HepG2 (cell line): ENCODE measurements around the gene IFT52. TPM values are rescaled to one million over a fixed set of nuclear protein-coding genes. Genes with fewer than 3 reads are reported as not detected.
A peak's percentile ranks its signal among the peaks of the same experiment; 100 is the strongest.

Experiments used
- ARID3A ChIP-seq: IDR thresholded peaks from 2 replicates; pipeline ENCODE4 v1.6.1; 2012; ENCODE audit warnings: low read depth, low read length, improper control_type of control experiment
- HNF1A ChIP-seq, 2 experiments: sonication (generic) in 1 of 2; formaldehyde crosslinking in 1 of 2; IDR thresholded peaks; 2 replicates each; pipeline versions ENCODE4 v1.4.0 to v1.6.1; 2016 to 2020; ENCODE audit warnings: borderline replicate concordance in 1 of 2, low read depth in 1 of 2, mild to moderate bottlenecking in 1 of 2, missing genetic modification reagents in 1 of 2
- KDM3A ChIP-seq: IDR thresholded peaks from 2 replicates; pipeline ENCODE4 v1.6.1; 2018; ENCODE audit warnings: low read depth, missing compliant biosample characterization
- MAF1 ChIP-seq: sonication (generic); formaldehyde crosslinking; IDR thresholded peaks from 2 replicates; pipeline ENCODE4 v1.5.0; 2020; ENCODE audit warnings: missing genetic modification reagents, borderline replicate concordance
- NCOA1 ChIP-seq: sonication (generic); formaldehyde crosslinking; IDR thresholded peaks from 2 replicates; pipeline ENCODE4 v1.9.0; 2021; ENCODE audit warnings: missing genetic modification reagents
- NFAT5 ChIP-seq: sonication (generic); formaldehyde crosslinking; IDR thresholded peaks from 2 replicates; pipeline ENCODE4 v1.4.0; 2020; ENCODE audit warnings: missing genetic modification reagents
- SMC3 ChIP-seq: IDR thresholded peaks from 2 replicates; pipeline ENCODE4 v1.6.1; 2011; ENCODE audit warnings: low read length, improper control_type of control experiment
- ZMYM3 ChIP-seq: sonication (generic); formaldehyde crosslinking; IDR thresholded peaks from 2 replicates; pipeline ENCODE4 v1.5.1; 2020; ENCODE audit warnings: mild to moderate bottlenecking, missing genetic modification reagents
- ZNF276 ChIP-seq: sonication (generic); formaldehyde crosslinking; IDR thresholded peaks from 2 replicates; pipeline ENCODE4 v1.4.0; 2020; ENCODE audit warnings: mild to moderate bottlenecking, low read depth, missing genetic modification reagents
- ZNF496 ChIP-seq: sonication (generic); formaldehyde crosslinking; IDR thresholded peaks from 2 replicates; pipeline ENCODE4 v1.8.1; 2023; ENCODE audit warnings: mild to moderate bottlenecking, moderate library complexity, missing genetic modification reagents; ENCODE audit not compliant: insufficient replicate concordance
- ZNF562 ChIP-seq: sonication (generic); formaldehyde crosslinking; IDR thresholded peaks from 2 replicates; pipeline ENCODE4 v1.8.0; 2022; ENCODE audit warnings: missing genetic modification reagents, borderline replicate concordance
- ZNF709 ChIP-seq: sonication (generic); formaldehyde crosslinking; IDR thresholded peaks from 2 replicates; pipeline ENCODE4 v1.5.0; 2020; ENCODE audit warnings: mild to moderate bottlenecking, missing genetic modification reagents
- ZNF737 ChIP-seq: sonication (generic); formaldehyde crosslinking; IDR thresholded peaks from 2 replicates; pipeline ENCODE4 v1.5.0; 2020; ENCODE audit warnings: missing genetic modification reagents, mild to moderate bottlenecking, borderline replicate concordance
- ZSCAN9 ChIP-seq: IDR thresholded peaks from 2 replicates; pipeline ENCODE4 v1.6.1; 2016; ENCODE audit warnings: borderline replicate concordance
- polyA plus RNA-seq, 8 experiments: library from polyadenylated mRNA; depleted of rRNA in 3 of 8; stranded (reverse) in 7 of 8; unstranded in 1 of 8; fragments of >200 nt; fragmentation: Illumina TruSeq in 4 of 8; extraction: Trizol in 4 of 8; gene quantifications; 2 replicates each; pipeline versions ENCODE4 v1.2.1 to v1.2.3, GENCODE V29; 2011 to 2016; ENCODE audit warnings: low read depth in 4 of 8, missing spikeins in 1 of 8, mixed read lengths in 1 of 8; ENCODE audit not compliant: insufficient read depth in 1 of 8
- total RNA-seq, 5 experiments: library from RNA; depleted of rRNA; stranded (reverse); fragments of >200 nt; fragmentation: Illumina TruSeq; extraction: Trizol; gene quantifications; 2 replicates each; pipeline ENCODE4 v1.2.3, GENCODE V29; 2016; ENCODE audit warnings: low read depth in 1 of 5

IFT52 gene
- total and polyA plus RNA-seq, 2 of the 13 experiments (the other 11 are each of a cell fraction or from before 2014, with no cell fraction given), result 48.0 to 64.0 TPM

- TF ChIP-seq ZSCAN9 (peak; percentile 56), ZNF562 (CRISPR knock-in tag) (peak; percentile 78; the same call in 1 of the 2 replicates), ZNF709 (CRISPR knock-in tag) (0 out of 2 replicates have a peak, but pooled peaks have one; percentile 66), ZNF737 (CRISPR knock-in tag) (no peak), ZNF276 (0 out of 2 replicates have a peak, but pooled peaks have one; percentile 59), NCOA1 (CRISPR knock-in tag) (no peak), ARID3A (no peak), ZNF496 (CRISPR knock-in tag) (no peak), NFAT5 (CRISPR knock-in tag) (peak; percentile 77), MAF1 (CRISPR knock-in tag) (no peak), KDM3A (CRISPR knock-in tag) (0 out of 2 replicates have a peak, but pooled peaks have one; percentile 42), ZMYM3 (CRISPR knock-in tag) (peak; percentile 23), SMC3 (no peak), HNF1A (IDR thresholded peaks at IDR 0.05; ENCODE audit: low read depth) (no peak), HNF1A (CRISPR knock-in tag; IDR thresholded peaks at IDR 0.05; ENCODE audit: borderline replicate concordance) (0 out of 2 replicates have a peak, but pooled peaks have one; percentile 37)
Measured at GRCh38 chr20:43666376-43667328, 75.9 kb downstream of the IFT52 start, which contains the start of gene MYBL2 (continued).
